GM12878 (cell line): ENCODE measurements around the gene CC2D1A.

Experiments
- FOS ChIP-seq: IDR thresholded peaks from 3 replicates; pipeline ENCODE4 v1.6.1; 2011; ENCODE audit warnings: borderline replicate concordance; ENCODE audit not compliant: insufficient read length; ENCODE audit errors: extremely low read depth
- RBBP5 ChIP-seq: fragments of 200-600 bp; sonication (generic); conservative IDR thresholded peaks from 2 replicates; pipeline ENCODE4 v1.6.1; 2016
- TCF7 ChIP-seq: IDR thresholded peaks from 2 replicates; pipeline ENCODE4 v1.6.1; 2014; ENCODE audit warnings: antibody characterized with exemption, borderline replicate concordance
- YY1 ChIP-seq: IDR thresholded peaks from 2 replicates; pipeline ENCODE4 v1.6.1; 2011; ENCODE audit warnings: low read depth, mild to moderate bottlenecking, low read length
- TF ChIP-seq, protein P1 (sequence below): IDR thresholded peaks from 2 replicates; pipeline ENCODE4 v1.6.1; 2012; ENCODE audit warnings: mild to moderate bottlenecking, low read depth, low read length
- TF ChIP-seq, protein P2 (sequence below), 3 experiments: IDR thresholded peaks in 2 of 3; conservative IDR thresholded peaks in 1 of 3; 2 replicates each; pipeline ENCODE4 v1.5.1; 2011; ENCODE audit warnings: low read depth in 3 of 3, low read length in 3 of 3, mild to moderate bottlenecking in 3 of 3, control low read depth in 2 of 3, moderate library complexity in 2 of 3, inconsistent platforms in 1 of 3, mixed read lengths in 1 of 3; ENCODE audit not compliant: control insufficient read depth in 2 of 3, insufficient read depth in 1 of 3; ENCODE audit errors: extremely low read depth in 1 of 3

DNA sequence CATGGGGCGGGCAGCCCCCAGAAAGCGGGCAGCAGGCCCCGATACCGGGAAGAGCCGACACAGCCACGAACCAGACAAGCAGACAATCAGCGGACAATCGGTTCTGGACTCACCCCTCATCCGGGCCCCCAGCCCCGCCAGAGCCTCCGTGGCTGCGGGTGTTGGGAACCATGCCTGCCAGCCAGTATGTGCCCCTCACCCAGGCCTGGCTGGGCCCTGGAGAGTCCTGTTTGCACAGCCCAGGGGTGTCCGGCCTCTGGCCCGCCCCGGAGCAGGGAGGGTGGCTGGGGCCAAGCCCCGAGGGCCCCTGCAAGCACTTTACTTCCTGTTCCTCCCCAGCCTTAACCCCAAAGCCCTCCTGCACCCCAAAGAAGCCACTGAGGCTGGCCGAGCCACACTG is 24.4 kb downstream of the CC2D1A start:
- no peak for TF ChIP-seq RBBP5
- TF ChIP-seq, protein P1, sequence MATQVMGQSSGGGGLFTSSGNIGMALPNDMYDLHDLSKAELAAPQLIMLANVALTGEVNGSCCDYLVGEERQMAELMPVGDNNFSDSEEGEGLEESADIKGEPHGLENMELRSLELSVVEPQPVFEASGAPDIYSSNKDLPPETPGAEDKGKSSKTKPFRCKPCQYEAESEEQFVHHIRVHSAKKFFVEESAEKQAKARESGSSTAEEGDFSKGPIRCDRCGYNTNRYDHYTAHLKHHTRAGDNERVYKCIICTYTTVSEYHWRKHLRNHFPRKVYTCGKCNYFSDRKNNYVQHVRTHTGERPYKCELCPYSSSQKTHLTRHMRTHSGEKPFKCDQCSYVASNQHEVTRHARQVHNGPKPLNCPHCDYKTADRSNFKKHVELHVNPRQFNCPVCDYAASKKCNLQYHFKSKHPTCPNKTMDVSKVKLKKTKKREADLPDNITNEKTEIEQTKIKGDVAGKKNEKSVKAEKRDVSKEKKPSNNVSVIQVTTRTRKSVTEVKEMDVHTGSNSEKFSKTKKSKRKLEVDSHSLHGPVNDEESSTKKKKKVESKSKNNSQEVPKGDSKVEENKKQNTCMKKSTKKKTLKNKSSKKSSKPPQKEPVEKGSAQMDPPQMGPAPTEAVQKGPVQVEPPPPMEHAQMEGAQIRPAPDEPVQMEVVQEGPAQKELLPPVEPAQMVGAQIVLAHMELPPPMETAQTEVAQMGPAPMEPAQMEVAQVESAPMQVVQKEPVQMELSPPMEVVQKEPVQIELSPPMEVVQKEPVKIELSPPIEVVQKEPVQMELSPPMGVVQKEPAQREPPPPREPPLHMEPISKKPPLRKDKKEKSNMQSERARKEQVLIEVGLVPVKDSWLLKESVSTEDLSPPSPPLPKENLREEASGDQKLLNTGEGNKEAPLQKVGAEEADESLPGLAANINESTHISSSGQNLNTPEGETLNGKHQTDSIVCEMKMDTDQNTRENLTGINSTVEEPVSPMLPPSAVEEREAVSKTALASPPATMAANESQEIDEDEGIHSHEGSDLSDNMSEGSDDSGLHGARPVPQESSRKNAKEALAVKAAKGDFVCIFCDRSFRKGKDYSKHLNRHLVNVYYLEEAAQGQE, result no peak
- no peak for TF ChIP-seq YY1
- TF ChIP-seq, protein P2, sequence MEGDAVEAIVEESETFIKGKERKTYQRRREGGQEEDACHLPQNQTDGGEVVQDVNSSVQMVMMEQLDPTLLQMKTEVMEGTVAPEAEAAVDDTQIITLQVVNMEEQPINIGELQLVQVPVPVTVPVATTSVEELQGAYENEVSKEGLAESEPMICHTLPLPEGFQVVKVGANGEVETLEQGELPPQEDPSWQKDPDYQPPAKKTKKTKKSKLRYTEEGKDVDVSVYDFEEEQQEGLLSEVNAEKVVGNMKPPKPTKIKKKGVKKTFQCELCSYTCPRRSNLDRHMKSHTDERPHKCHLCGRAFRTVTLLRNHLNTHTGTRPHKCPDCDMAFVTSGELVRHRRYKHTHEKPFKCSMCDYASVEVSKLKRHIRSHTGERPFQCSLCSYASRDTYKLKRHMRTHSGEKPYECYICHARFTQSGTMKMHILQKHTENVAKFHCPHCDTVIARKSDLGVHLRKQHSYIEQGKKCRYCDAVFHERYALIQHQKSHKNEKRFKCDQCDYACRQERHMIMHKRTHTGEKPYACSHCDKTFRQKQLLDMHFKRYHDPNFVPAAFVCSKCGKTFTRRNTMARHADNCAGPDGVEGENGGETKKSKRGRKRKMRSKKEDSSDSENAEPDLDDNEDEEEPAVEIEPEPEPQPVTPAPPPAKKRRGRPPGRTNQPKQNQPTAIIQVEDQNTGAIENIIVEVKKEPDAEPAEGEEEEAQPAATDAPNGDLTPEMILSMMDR (IDR thresholded peaks at IDR 0.05 in 2 of 3, conservative IDR thresholded peaks at IDR 0.05 in 1 of 3; ENCODE audit: control insufficient read depth in 2 of 3, extremely low read depth in 1 of 3, insufficient read depth in 1 of 3, low read depth in 3 of 3, low read length in 3 of 3), result no peak
- no peak for TF ChIP-seq FOS
- no peak for TF ChIP-seq TCF7
